Measurements from ENCODE around the gene RRAS.
"Not testable (repeated sequence)": the region's sequence is repeated elsewhere in the genome, so short reads cannot be mapped to it uniquely, and the experiment has no call there.

RRAS gene

DNA sequence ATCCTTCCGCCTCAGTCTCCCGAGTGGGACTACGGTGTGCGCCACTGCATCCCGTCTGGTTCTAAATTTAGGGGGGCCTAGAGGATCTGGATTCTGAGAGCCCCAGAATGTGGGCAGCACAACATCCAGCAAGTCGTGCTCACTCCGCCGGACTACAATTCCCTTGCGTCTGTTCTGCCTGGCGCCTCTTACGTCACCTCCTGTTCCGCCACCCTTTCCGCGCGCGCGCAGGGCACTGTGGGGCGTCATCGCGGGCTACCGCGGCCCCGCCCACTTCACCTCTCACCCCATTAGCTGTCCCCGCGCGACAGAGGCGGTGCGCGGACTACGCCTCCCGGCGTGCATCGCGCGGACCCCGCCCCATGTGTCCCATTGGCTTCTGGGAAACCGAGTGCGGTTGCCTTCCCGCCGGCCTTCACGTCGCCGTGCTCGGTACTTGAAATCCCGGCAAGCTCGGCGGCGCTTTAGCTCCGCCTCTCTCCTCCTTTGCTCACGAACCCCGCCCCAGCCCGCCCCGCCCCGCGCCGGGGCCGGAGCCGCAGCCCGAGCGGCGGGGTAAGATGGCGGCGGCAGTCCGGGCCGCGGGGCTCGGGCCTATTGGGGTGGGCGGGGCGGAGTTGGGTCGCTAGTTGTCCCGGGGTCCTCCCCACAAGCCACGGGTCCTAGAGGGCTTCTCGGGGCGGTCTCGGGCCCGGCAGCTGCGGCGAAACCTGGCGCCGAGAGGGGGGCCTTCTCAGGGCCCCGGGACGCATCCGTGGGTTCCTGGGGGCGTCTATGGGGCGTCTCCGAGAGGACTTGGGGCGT is 1.9 kb upstream of the RRAS start, which contains the start of gene SCAF1:
Gene SCAF1, plus strand, starts transcription at position 522 of the 804 bp plus-strand sequence. CDS start 2,818 bp downstream, outside the sequence.
- TF ChIP-seq, protein P1, sequence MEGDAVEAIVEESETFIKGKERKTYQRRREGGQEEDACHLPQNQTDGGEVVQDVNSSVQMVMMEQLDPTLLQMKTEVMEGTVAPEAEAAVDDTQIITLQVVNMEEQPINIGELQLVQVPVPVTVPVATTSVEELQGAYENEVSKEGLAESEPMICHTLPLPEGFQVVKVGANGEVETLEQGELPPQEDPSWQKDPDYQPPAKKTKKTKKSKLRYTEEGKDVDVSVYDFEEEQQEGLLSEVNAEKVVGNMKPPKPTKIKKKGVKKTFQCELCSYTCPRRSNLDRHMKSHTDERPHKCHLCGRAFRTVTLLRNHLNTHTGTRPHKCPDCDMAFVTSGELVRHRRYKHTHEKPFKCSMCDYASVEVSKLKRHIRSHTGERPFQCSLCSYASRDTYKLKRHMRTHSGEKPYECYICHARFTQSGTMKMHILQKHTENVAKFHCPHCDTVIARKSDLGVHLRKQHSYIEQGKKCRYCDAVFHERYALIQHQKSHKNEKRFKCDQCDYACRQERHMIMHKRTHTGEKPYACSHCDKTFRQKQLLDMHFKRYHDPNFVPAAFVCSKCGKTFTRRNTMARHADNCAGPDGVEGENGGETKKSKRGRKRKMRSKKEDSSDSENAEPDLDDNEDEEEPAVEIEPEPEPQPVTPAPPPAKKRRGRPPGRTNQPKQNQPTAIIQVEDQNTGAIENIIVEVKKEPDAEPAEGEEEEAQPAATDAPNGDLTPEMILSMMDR (IDR thresholded peaks at IDR 0.05; ENCODE audit: control insufficient read depth, insufficient read depth, low read depth, low read length, missing control alignments), result no peak
- DNase-seq (ENCODE audit: low read depth), result peak; percentile 98
- peak within 1 kb of the TSS; percentile 88 for H3K4me3 ChIP-seq (ENCODE audit: control insufficient read depth, low read depth, low read length)

DNA sequence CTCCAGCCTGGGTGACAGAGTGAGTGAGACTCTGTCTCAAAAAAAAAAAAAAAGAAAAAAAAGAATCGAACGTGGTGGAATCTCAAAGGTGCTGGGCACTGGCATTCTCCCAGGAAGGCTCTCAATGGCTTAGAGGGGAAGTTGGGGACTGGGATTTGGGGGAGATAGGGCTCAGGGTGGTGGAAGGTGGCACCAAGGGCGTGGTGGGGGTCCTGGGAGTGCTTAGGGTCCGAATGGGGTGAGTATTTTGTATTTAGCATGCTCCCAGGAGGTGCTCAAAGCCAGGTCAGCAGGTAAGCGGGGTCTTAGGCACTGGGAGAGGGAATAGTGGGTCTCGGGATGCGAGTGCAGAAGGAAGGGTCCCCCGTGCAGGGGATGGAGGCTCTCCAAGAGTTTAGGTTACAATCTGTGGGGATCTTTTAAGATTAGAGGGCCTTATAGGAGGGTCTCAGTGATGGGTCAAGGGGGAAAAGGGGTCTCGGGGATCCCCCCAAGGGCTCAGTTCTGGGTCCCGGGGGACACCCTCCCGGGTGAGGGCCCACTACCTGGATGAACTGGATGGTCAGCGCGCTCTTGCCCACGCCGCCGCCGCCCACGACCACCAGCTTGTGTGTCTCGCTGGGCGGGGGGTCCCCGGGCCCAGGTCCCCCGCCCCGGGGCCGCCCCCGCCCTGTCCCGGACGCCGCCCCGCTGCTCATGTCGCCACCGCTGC is 386 bp downstream of the RRAS start:
- no peak for DNase-seq (ENCODE audit: low read depth)
- TF ChIP-seq, protein P1 (IDR thresholded peaks at IDR 0.05; ENCODE audit: control insufficient read depth, insufficient read depth, low read depth, low read length, missing control alignments), result no peak
- H3K4me3 ChIP-seq (ENCODE audit: control insufficient read depth, low read depth, low read length), result peak overlapping the region; percentile 74

DNA sequence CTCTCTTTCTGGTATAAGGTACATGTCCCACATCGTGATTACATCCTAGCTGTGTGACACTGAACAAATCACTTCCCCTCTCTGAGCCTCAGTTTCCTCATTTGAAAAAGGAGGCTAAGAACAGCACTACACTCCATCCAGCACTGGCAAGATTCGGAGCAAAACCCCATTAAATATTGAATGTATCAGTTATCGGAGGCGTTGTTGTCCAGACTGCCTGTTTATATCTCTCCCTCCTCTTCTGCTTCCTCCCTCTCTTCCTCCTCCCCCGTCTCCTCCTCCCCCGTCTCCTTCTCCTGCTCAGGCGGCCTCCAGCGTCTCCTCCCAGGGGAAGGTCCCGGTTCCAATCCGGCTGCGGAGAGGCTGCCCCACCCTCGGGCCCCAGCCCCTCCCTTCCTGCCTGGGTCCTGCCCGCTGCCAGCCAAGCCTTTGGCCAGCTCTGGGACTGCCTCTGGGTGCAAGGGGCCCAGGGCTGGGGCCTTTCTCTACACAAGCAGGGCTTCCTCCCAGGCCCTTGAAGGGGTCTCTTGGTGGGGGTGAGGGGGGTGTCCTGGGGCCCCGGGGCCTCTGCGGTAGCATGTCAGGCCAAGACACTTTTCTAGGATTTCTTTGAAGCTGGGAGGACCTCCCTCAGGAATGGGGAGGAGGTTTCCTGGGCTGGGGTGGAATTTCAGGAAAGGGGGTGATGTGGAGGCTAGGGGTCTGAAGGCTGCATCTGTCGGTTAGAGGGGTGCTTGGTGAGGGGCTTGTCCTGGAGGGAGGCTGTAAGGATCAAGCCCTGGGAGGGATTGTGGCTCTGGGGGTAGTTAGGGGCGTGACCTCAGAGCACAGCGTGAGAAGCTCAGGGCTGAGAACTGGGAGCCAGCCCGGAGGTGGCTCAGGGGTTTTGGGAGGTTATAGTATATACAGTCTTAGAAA is 1.9 kb downstream of the RRAS start:
- peak overlapping the region; percentile 74 for H3K4me3 ChIP-seq (ENCODE audit: control insufficient read depth, low read depth, low read length)
- peak; percentile 31 for DNase-seq (ENCODE audit: low read depth)
- TF ChIP-seq, protein P1 (IDR thresholded peaks at IDR 0.05; ENCODE audit: control insufficient read depth, insufficient read depth, low read depth, low read length, missing control alignments), result no peak

DNA sequence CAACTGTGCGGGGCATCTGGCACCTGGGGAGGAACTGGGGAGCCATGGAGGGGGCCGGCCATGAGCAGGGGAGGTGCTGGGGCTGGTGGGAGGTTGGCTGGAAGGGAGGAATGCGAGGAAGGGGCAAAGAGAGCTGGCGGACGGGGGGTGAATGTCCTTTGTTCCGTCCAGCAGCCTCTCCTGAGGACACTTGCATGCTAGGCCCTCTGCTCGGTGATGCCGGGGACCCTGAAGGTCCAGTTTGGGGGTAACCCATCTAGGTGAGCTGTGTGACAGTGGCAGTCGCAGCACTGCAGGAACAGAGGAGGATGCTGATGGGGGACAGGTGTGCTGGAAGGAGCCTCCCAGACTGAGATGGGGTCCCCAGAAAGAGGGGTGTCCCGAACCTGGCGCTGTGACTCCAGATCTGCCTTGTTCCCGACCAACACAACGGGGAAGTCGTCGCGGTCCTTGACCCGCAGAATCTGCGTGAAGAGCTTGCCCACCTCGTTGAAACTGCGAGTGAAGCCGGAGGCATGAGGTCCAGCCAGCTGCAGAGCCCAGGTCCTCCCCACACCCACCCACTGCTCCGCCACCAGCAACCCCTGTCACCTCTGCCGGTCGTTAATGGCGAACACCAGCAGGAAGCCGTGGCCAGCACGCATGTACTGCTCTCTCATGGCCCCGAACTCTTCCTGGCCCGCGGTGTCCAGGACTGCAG is 3.6 kb downstream of the RRAS start:
- no peak overlapping the region for H3K4me3 ChIP-seq (ENCODE audit: control insufficient read depth, low read depth, low read length)
- TF ChIP-seq, protein P1 (IDR thresholded peaks at IDR 0.05; ENCODE audit: control insufficient read depth, insufficient read depth, low read depth, low read length, missing control alignments), result no peak
- no peak for DNase-seq (ENCODE audit: low read depth)

DNA sequence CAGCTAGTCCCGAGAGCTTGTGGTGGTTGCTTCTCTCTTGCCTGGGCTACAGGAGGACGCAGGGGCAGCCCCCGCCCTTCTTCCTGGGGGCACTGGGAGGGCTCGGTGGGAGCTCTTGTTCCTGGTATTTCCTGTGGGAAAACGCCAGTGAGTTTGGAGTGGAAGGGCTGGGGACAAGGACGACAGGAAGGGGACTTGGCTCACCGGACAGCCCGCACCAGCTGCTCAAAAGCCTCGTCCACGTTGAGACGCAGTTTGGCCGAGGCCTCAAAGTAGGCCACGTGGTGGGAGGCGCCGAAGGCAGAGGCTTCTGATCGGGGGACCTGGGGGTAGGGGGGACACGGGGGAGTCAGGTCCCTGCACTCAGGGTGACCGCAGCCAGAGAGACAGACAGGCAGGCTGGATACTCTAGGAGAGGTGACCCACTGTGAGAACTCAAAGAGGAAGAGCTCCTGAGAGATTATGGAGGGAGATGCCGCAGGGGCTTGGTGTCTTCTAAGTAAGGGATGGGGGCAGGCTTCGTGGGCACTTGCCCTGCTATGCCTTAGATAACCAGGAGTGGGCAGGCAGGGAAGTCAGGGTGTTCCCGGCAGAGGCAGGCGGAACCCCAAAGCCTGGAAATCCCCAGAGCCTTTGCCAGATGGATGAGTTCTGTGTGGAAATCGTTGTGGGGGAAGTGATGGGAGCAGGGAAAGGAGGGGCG is 4.3 kb downstream of the RRAS start:
- H3K4me3 ChIP-seq (ENCODE audit: control insufficient read depth, low read depth, low read length), result no peak overlapping the region
- TF ChIP-seq, protein P1 (IDR thresholded peaks at IDR 0.05; ENCODE audit: control insufficient read depth, insufficient read depth, low read depth, low read length, missing control alignments), result no peak
- no peak for DNase-seq (ENCODE audit: low read depth)

DNA sequence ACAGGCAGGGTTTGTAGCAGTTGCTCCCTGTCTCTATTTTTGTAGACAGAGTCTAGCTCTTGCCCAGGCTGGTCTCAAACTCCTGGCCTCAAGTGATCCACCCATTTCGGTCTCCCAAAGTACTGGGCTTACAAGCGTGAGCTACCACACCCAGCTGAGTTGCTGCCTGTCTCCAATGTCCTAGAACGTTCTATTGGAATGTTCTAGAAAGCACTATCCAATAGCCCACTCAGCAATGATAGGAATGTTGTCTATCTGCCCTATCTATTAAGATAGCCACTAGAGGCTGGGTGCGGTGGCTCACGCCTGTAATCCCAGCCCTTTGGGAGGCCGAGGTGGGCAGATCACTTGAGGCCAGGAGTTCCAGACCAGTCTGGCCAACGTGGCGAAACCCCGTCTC is 6.7 kb downstream of the RRAS start:
- not testable (repeated sequence) for DNase-seq (ENCODE audit: low read depth); H3K4me3 ChIP-seq (ENCODE audit: control insufficient read depth, low read depth, low read length)
